Coronary artery (tissue), 2 donors: ENCODE results near the gene RPS6KA2.
"Not testable (repeated sequence)": the region's sequence is repeated elsewhere in the genome, so short reads cannot be mapped to it uniquely, and the experiment has no call there.

Experiments
- DNase-seq: peaks from one replicate; pipeline ENCODE4 v3.0.0-alpha.2; 2017; ENCODE audit warnings: low spot score
- H3K27ac ChIP-seq, 2 donors: fragments of 200-600 bp; sonication (generic); one replicate each; pipeline ENCODE4 v1.5.1; 2016 to 2019
- H3K4me3 ChIP-seq: fragments of 200-600 bp; sonication (generic); 2 replicates; pipeline ENCODE4 v1.5.1; 2016; ENCODE audit warnings: mild to moderate bottlenecking, moderate library complexity
- TF ChIP-seq, protein P1 (sequence below): fragments of 200-600 bp; sonication (generic); IDR thresholded peaks from one replicate; pipeline ENCODE4 v1.5.1; 2019; ENCODE audit warnings: antibody characterized with exemption

RPS6KA2 gene

DNA sequence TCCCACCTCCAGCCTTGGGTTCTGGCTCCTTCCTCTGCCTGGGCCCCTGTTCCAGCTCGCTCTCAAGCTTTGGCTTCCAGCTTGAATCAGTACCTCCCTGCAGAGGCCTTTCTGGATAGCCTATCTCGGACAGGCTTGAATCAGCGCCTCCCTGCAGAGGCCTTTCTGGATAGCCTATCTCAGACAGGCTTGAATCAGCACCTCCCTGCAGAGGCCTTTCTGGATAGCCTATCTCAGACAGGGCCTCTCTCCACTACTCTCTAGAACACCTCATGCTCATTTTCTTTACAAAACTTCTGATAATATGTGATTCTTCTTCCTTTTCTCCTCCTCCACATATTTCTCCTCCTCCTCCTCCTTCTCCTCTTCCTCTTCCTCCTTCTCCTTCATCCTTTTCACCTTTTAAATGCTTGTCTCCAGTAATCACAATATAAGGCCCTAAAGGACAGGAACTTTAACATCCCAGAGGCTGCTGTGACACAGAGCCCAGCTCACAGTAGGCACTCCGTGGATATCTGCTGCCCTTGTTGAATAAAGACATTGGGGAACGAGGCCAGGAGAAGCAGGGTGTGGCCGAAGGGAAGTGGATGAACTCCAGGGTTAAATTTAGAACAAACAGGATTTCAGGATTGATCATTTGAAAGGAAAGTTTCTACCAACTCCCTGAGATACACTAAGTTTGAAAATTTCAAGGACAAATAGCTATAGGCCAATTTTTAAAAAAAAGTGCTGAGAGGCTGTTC lies 9.3 kb upstream of the RPS6KA2 start:
- Histone ChIP-seq H3K27ac (no peak overlapping the region), H3K4me3 (no peak overlapping the region)
- DNase-seq, result no peak
- TF ChIP-seq, protein P1, sequence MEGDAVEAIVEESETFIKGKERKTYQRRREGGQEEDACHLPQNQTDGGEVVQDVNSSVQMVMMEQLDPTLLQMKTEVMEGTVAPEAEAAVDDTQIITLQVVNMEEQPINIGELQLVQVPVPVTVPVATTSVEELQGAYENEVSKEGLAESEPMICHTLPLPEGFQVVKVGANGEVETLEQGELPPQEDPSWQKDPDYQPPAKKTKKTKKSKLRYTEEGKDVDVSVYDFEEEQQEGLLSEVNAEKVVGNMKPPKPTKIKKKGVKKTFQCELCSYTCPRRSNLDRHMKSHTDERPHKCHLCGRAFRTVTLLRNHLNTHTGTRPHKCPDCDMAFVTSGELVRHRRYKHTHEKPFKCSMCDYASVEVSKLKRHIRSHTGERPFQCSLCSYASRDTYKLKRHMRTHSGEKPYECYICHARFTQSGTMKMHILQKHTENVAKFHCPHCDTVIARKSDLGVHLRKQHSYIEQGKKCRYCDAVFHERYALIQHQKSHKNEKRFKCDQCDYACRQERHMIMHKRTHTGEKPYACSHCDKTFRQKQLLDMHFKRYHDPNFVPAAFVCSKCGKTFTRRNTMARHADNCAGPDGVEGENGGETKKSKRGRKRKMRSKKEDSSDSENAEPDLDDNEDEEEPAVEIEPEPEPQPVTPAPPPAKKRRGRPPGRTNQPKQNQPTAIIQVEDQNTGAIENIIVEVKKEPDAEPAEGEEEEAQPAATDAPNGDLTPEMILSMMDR, result no peak

DNA sequence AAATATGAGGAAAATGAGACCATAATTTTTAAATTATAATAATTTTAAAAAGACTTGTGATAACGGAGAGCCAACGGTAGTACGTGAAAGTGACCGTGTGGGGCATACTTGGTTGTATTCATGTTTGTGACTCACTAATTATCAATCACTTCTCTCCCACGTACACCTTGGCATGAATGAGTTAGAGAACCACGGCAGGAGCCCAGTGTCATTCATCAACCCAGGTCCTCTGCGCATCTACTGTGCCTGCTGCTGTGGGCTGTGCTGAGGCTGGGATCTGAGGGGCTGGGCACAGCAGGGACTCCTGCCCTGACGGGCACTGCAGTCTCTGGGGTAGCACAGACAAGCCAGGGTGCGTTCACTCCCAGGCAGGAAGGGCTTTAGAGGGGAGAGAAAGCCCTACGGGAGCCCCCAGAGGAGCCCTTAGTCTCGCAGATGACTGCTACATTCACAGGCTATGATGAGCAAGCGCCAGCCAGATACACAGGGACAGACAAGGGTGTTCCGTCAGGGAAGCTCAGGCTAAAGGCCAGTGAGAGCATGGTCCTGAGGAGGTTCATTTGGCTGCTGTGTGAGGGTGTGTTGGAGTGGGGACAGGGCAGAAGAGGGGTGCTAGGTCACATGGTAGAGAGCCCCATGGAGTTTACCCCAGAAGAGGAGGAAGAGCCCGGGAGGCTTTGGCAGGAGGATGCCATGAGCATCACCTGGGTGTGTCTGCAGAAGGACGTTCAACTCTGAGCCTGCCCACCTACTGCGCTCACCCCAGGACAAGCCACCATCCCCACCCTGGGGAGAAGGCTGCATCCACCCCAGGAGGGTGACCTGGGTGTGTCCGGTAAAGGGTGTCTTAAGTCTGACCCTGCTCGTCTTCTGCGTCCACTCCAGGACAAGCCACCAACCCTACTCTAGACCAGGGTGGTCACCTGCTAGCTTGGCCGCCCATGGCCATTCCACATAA lies 8.2 kb upstream of the RPS6KA2 start:
- peak; percentile 62 for DNase-seq
- TF ChIP-seq, protein P1, result no peak
- no peak overlapping the region for H3K4me3 ChIP-seq
- no peak overlapping the region for H3K27ac ChIP-seq

DNA sequence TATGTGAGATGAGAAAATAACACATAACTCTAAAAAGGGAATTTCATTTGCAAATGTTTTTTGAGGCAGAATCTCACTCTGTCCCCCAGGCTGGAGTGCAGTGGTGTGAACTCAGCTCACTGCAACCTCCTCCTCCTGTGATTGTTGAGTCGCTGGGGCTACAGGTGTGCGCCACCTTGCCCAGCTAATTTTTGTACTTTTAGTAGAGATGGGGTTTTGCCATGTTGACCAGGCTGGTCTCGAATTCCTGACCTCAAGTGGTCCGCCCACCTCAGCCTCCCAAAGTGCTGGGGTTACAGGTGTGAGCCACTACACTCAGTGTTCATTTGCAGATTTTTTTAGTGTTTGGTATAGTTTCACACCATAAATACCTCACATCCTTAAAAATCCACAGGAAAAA lies 7.5 kb upstream of the RPS6KA2 start:
- not testable (repeated sequence) for H3K4me3 ChIP-seq, H3K27ac ChIP-seq, DNase-seq

DNA sequence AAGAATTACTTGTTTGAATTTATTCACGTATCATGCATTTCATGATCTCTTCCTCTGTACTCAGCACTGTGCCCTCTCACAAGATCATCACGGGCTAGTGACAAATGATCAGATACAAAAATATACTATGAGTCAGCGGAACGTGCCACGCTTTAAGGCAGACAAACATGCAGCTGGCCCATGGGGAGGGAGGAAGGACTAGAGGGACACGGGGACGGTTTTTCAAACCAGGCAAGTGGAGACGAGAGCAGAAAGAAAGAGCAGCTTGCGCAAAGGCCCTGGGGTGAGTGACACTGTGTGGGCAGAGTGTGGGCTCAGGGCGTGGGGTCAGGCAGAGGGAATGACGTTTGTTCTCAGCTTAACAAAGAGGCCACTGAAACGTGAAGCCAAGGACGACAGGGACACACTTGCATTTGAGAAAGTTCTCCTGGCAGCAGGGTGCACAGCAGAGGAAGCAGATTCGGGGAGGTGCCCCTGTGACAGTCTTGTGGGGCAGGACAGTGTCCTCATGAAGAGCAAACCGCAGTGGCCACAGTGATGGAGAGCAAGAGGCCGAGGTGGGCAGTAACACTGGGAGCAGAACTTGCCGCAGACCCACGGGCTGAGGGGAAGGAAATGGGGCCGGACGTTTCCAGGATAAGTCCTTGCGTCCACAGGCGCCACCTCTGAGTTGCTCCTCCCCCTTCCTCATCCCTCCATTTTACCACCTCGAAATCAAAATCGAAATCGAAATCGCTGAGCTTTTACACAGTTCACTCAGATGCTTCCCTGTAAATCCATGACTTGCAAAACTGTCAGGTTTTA lies 6.9 kb upstream of the RPS6KA2 start:
- TF ChIP-seq, protein P1, result no peak
- Histone ChIP-seq H3K4me3 (no peak overlapping the region), H3K27ac (no peak overlapping the region)
- peak; percentile 62 for DNase-seq

DNA sequence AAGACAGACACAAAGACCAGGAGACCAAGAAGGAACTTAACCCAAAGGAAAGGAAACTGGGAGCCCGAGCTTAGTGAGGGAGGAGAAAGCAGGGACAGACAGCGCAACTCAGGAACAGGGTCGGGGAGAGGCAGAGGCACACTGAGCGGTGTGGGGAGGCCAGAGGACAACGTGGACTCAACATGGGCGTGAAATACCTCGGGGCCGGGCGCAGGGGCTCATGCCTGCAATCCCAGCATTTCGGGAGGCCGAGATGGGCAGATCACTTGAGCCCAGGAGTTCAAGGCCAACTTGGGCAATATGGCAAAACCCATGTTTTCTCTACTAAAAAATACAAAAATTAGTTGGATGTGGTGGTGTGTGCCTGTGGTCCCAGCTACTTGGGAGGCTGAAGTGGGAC lies 5.7 kb upstream of the RPS6KA2 start:
- DNase-seq, result no peak
- TF ChIP-seq, protein P1, result no peak
- H3K4me3 ChIP-seq, result no peak overlapping the region

DNA sequence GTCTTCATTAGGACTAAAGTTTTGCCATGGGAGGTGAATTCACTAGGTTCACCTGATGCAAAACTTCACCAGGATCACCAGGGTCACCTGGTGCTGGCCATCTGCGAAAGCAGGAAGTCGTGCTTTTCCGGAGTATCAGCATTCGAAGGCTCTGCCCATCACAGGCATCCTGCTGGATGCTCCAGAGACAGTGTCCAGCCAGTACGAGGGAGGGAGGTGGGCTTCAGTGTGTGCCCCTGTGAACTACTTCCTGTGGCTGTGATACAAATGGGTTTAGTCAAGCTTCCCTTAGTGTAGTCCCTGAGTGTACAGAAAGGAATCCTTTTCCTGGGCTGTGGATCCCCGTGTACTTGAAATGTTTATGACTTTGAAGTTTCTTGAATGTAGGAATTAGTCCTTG lies 3.4 kb upstream of the RPS6KA2 start:
- TF ChIP-seq, protein P1, result no peak
- Histone ChIP-seq H3K4me3 (no peak overlapping the region), H3K27ac (no peak overlapping the region)
- no peak for DNase-seq

More for the DNA sequence above, 5.7 kb upstream of the RPS6KA2 start:
- no peak overlapping the region for H3K27ac ChIP-seq

DNA sequence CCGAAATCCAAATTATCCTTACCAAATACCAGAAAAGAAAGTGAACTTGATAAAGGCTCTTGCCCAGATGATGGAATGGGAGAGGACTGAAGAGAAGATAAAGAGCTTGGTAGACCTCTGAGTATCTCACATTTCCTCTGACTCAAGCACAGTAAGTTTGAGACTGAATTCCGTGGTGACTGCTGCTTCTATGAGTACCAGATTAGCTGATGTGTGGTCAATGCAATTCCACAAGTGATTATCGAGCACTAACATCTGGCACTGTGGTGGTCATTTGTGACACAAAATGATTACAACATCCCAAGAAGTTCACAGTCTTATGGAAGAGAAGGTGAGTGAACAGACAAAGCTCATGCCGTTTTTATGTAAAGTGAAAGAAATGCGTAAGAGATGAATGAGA lies 2.6 kb upstream of the RPS6KA2 start:
- DNase-seq, result no peak
- TF ChIP-seq, protein P1, result no peak
- Histone ChIP-seq H3K27ac (no peak overlapping the region), H3K4me3 (no peak overlapping the region)
